Middle frontal gyrus (tissue), 1 donor: Measurements from ENCODE around the gene KAT2B.
"Not testable (repeated sequence)": the region's sequence is repeated elsewhere in the genome, so short reads cannot be mapped to it uniquely, and the experiment has no call there.

Experiments
- DNase-seq: peaks from one replicate; pipeline ENCODE4 v3.0.0-alpha.2; 2015; ENCODE audit warnings: low spot score; ENCODE audit errors: extremely low spot score

The KAT2B gene

DNA sequence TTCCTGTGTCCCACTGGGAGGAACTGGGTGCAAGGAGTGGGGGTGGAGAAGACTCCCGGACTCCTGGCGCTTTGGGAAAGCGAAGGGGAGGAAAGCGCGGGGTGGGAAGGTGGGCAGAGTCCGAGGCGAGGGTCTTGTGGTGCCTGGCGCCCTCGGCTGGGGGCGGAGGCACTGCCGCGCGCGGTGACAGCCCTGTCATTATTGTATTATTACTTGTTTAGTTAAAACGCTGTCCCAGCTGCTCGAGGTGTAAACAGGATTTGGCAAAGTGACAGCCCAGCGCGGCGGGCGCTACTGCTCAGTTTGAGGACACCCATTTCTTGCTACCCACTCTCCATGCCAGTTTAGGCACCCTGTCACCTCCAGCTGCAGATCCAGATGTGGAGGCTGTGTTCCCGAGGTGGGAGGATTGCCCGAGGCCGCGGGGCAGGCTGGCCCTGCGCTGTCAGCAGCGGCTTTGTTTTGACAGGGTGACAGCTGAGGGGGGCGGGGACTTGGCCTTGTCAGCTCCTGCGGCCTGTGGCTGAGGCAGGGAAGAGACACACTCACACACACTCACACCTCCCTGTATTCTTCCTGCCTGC is 1.0 kb downstream of the KAT2B start:
- peak; percentile 76 for DNase-seq

DNA sequence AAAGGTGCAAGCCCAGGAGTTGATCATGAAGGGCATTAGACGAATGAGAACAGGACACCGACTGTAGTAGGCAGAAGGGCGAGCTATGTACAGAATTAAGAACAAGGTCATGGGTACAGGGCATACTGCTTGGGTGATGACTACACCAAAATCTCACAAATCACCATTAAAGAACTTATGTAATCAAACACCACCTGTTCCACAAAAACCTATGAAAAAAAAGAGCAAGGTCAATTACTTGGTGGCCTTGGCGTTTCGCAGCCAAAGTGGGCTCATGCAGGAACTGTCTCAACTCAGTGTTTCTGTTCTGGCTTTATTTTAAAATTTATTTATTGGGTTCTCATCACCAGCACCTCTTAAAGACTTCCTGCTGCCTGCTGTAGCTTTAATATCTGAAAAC is 2.1 kb downstream of the KAT2B start:
- no peak for DNase-seq

DNA sequence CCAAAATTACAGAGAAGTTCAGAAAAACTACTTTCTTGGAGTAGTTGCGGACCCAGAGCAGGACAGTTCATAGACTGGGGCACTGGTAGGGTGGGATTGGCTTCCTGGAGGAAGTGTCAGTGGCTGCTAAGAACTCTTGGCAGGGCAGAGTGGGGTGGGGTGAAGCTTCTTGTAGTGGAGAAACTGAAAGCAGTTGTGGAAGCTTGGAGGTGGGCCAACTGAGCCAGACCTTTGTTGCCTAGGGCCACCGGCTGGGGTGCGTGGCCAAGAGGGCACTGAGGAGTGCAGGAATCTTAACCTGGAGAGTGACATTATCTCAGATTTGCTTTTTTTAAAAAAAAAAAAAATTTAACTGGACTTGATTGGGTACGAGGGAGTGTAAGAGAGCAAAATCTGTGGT is 3.1 kb downstream of the KAT2B start:
- no peak for DNase-seq

DNA sequence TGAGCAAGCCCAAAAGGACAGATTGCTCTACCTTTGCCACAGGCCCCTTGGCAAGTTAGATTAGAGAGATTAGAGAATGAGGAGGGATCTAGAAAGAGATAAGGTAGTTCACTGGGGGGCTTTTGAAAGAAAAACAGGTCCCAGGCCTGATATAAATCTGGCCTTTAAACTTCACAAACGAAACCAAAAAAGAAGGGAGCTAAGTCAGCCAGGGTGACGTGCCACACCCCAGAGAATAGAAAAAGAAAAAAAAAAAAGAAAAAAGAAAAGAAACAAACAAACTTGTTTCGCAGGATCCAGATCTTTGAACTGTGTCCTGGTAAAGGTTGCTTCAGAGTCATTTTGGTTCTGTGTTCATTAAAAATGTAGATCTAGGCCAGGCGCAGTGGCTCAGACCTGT is 3.6 kb downstream of the KAT2B start:
- no peak for DNase-seq

DNA sequence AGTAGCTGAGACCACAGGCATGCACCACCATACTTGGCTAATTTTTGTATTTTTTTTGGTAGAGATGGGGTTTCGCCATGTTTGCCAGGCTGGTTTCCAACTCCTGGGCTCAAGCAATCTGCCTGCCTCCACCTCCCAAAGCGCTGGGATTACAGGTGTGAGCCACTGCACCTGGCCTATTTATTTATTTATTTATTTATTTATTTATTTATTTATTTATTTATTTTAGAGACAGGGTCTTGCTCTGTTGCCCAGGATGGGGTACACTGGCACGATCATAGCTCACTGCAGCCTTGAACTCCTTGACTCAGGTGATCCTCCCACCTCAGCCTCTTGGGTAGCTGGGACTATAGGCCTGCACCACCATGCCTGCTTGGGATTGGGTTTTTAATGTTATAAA is 4.9 kb downstream of the KAT2B start:
- DNase-seq, result not testable (repeated sequence)

DNA sequence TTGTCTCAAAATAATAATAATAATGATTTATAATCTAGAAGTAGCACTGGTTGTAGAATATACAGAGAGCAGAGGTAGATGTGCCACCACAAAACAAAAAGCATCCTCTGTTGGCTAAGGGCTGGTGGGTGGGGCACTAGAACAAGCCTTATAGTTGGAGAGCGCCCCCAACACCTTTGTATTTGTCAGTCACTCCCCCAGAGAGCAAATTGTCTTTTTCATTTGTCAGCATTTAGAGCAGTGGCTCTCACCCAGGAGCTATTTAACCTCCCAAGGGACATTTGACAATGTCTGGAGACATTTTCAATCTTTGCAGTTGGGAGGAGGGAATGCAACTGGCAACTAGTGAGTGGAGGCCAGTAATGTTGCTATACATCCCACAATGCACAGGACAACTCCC is 6.3 kb downstream of the KAT2B start:
- no peak for DNase-seq

DNA sequence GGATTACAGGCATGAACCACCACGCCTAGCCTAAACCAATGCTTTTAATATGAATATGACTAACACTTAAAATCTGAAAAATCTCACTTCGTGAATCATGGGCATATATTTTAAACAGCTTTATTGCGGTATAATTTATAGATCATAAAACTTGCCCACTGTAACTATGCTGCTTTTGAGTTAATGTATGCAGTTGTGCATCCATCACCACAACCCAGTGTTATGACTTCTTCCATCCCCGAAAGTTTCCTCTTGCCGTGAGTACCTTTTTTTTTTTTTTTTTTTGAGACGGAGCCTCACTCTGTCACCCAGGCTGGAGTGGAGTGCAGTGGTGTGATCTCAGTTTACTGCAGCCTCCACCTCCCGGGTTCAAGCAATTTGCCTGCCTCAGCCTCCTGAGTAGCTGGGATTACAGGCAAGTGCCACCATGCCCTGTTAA is 7.1 kb downstream of the KAT2B start:
- DNase-seq, result no peak

DNA sequence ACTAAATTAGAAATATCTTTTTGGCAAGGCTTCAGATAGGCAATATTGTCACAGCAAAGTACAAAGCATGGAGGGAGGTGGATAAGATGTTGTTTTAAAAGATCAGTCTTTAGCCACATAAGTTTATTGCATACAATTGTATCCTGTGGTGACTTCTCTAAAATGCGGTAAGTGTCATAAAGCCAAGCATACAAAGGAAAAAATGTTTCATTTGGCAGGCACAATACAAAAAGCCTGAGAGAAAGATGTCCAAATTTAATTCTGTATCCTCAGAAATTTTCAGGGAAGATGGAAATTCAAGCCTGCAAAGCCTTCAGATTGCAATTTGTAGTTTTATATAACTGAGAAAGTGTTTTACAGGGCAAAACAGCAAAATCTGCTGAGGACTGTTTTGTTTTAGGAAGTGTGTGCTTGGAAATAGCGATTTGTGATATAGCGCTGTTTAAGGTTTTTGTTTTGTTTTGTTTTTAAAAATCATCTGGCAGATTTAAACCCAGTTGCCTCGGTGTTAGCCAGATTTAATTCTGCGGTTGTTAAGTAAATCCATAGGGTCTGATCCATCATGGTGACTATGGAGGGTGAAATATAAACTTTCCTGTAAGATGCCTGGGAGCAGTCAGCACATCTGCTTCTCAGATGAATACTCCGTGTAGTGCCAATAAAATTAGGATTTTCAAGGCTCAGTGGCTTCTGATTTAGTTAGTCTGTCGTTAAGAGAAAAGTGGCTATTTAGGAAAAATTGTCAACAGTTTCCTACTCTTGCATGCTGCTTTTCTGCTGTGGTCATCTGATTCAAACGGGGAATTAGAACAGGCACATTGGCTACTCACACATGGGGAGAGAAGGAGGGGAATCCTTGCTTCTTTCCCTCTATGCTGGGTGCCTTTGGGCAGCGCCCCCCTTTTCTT is 8.0 kb downstream of the KAT2B start:
- no peak for DNase-seq

DNA sequence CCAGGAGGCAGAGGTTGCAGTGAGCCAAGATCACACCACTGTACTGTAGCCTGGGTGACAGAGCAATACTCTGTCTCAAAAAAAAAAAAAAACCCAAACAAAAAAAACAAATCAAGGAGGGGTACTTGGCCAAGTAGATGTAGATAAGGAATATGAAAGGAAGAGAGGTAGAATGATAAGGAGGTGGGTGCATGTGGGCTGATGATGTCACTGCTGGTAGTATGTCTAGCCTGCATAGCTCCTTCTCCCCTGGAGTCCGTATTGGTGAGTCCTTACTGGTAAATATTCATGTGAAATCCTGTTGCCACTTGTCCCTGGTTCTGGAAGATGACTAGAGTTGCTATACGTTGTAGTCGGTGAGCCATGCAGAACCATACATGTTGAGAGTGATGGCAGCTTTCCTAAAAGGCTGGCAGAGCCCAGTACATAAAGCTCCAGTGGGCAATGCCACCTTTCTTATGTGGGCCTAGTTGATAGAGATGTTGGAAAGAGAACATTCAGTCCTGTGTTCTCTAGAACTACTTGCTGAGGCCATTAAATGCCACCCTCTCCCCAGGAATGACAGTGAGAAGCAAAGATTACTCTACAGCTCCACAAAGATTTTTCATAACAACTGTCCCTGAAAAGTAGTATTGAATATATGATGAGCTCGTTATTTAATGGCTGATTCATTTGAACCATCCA is 11.0 kb downstream of the KAT2B start:
- no peak for DNase-seq

DNA sequence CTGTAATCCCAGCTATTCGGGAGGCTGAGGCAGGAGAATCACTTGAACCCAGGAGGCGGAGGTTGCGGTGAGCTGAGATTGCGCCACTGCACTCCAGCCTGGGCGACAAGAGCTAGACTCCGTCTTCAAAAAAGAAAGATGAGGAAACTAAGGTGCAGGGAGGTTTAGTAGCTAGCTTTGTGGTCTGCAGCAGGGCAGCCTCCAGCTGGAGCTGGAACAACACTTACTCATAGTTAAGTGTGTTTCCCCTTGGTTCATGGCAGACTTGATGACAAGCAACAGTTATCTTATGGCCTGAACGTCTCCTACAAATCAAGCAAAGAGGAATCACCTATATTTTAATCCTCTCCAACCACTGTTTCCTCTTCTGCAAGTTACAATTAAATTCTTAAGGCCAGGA is 12.6 kb downstream of the KAT2B start:
- no peak for DNase-seq

DNA sequence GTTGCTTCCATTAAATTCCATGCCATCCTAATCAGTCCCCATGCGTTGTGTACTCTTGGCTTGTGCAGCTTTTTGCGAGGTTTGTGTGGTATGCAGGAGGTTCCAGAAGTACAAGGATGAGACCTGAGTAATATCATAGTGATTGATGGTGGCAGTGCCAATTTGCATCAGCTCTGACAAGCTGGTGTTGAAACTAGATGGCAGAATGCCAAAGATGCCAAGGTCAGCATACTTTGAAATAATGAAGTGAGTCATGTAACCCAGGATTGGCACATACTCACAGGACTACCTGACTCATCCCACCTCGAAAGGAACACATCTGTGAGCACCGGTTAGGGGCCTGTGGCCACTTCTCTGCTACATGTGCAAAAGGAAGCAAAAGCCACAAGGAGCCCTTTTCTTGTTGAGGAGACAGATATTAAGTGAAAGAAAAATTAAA is 14.3 kb downstream of the KAT2B start:
- no peak for DNase-seq

DNA sequence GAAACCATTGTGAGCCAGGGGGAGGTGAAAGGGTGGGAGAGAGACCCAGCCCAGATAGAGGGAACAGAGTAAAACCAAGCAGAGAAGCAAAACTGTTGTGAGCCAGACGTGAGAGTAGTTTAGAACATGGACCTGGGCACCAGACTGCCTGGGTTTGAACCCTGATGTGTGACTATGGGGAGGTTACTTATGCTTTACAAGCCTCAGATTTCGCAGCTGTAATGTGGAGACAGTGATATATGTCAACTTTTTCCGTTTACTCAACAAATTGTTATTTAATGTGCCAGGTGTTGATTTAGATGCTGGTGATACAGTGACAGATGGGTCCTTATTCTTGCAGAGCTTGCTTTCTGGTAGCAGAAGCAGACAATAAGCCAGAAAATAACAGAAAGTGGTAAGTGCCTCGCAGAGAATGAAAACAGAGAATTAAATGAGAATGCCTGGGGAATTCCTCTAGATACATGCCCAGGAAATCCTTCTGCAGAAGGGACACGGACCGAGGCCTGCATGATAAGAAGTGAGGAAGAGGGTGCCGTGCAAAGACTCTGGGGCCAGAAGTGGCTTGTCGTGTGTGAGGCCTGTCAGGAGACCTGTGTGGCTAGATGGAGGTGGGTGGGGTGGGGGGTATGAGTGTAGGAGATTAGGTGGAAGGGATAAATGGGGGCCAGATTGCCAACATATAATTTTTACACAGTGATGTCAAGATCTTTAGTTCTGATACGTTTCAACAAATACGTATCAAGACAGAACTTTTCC is 15.0 kb downstream of the KAT2B start:
- no peak for DNase-seq

DNA sequence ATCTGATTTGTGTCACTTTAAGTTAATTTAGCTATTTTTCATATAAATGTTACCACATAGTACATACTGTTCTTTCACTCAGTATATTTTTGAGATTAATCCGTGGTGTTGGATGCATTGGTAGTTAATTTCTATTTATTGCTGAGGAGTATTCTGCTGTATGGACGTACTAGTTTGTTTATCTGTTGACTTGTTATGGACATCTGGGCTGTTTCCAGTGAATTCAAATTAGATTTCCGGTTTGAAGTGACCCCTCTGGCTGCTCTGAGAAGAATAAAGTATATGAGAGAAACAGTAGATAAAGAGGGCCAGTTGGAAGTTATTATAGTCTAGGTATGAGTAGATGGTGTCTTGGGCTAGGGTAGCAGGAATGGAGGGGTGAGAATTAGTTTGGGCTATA is 15.6 kb downstream of the KAT2B start:
- no peak for DNase-seq

DNA sequence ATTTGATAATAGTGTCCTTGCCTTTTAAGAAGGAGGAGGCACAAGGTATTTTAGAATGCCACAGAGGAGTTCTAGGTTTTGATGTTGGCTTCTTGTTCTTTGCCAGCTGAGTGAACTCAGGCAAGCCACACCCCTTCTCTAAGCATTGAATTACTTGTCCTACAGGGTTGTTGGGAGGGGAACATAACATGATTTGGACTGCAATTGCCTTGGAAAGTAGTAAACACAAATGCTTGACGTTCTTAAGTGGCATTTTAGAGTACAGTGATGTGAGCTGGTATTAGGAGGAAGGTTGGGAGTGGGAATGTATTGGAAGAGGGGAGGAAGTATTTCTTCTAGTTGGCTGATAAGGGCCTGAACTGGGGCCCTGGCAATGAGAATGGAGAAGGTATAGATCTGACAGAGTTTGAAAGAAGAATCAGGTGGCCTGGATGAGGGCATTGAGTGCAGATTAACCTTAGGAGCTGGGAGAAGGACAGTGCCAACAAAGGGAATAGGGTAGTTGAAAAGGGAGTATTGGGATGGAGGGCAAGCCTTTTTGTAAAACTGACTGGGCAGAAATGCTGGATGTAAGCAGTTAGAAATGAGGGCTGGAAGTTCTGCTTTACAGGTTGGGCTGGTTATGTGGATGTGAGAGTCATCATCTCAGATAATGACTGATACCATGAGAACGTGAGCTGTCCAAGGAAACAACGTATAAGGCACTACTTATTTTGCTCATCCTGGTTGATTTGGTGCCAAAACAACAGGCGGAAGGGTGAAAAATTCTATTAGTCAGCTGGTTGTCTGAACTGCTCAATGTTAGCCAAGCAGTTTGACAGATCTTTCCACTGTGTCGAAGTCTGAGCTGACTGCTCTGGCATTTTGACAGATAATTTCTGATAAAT is 16.7 kb downstream of the KAT2B start:
- no peak for DNase-seq

DNA sequence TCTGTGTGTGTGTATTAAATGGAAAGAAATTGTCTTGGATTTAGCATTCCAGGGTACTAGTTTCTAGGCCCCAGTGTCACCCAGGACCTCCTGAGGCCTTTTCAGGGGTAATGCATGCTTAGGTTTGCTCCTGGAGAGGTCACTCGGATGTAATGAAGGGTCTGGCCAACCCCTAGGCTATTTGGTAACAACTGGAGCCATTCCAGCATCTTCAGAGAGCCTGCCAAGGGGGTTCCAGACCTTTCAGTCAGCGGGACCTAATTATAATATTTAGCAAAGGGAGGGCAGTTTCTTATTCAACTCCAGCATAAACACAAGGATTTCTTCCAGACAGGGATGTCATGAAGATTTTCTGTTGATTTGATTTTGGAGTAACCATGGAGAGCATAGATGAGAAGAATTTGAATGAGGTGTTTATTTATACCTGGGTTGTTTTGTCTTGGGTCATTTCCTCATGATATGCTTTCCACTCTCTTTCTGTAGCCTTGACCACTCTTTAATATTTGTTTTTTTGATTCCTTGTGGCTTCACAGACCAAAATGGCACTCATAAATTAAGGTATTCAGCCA is 17.4 kb downstream of the KAT2B start:
- no peak for DNase-seq

DNA sequence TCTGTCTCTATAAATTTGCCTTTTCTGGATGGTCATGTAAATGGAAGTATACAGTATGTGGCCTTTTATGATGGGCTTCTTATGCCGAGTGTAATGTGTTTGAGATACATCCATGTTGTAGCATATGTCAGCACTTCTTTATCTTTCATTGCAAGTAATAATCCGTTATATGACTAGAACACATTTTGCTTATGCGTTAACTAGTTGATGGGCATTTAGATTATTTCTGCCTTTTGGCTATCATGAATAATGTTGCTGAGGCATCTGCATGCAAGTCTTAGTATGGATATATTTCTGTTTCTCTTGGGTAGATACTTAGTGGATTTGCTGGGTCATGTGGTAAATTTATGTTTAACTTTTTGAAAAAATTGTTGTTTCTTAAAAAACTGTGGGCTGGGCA is 19.7 kb downstream of the KAT2B start:
- no peak for DNase-seq

DNA sequence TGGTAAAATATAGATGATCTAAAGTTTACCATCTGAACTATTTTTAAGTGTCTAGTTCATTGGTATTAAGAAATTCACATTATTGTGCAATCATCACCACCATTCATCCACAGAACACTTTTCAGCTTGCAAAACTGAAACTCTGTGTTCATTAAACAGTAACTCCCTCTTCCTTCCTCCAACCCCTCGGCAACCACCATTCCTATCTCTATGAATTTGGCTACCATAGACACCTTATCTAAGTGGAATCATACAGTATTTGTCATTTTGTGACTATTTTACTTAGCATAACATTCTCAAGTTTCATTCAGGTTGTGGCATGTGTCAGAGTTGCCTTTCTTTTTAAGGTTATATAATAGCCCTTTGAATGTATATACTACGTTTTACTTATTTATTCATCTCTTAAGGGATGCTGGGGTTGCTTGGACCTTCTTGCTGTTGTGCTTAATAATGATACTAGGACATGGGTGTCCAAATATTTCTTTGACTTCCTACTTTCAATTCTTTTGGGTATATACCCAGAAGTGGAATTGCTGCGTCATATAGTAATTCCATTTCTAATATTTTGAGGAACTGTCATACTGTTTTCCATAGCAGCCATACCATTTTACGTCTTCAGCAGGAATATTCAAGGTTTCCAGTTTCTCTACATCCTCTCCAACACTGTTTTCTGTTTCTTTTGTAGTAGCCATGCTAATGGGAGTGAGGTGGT is 20.9 kb downstream of the KAT2B start:
- no peak for DNase-seq

DNA sequence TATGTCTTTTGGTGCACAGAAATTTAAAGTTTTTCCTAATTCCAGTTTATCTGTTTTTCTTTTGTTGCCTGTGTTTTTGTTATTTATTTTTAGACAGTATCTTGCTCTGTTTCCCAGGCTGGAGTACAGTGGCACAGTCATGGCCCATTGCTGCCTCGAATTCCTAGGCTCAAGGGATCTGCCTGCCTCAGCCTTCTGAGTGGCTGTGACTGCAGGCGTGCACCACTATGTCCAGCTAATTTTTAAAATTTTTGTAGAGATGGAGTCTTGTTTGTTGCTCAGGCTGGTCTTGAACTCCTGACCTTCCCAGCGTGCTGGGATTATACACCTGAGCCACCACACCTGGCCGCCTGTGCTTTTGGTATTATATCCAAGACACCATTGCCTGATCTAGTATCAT is 22.8 kb downstream of the KAT2B start:
- DNase-seq, result no peak

DNA sequence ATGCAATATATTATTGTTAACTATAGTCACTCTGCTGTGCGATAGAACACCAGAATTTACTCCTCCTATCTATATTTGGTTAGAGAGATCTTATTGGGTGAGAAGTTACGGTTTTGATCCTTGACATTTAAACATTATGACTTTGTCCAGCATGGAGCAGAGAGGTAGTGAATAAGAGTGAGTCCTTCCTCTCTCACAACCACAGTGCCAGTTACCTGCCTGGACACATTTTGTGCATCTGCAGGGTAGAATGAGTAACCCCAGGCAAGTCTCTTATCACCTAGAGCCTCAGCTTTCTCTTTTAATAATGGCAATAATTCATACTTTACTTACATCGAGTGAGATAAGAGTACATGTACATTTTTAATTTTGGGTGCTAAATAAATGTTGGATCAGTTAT is 24.1 kb downstream of the KAT2B start:
- DNase-seq, result no peak
